ENCODE measurements around the gene C2CD2. TPM values are rescaled to one million over a fixed set of nuclear protein-coding genes. Genes with fewer than 3 reads are reported as not detected.

Gene C2CD2
- total and polyA plus RNA-seq, 8 donors: 18.3 to 24.1 (median 19.6) TPM

- Histone ChIP-seq H3K27ac (peak overlapping the region in 1 of 2 donors; percentile 81), H3K36me3 (no peaks in the 10 kb centered on the region)
- intact Hi-C loops (cut with DNase I): no loop called here
Observed at GRCh38 chr21:41878831-41879189, 75.0 kb downstream of the C2CD2 start.

GRCh38 chr21:41877901-41878830 is 75.7 kb downstream of the C2CD2 start:
- DNase-seq: peak in 2 of 4 donors; percentile 14 to 32
- Histone ChIP-seq H3K9me3 (no peaks in the 10 kb centered on the region), H3K27ac (no peak overlapping the region), H3K4me1 (peaks cover 0 to 11% of the 10 kb centered on the region in 2 donors), H3K36me3 (no peaks in the 10 kb centered on the region), H3K4me3 (peak overlapping the region; percentile 67 to 70), H3K27me3 (no peaks in the 10 kb centered on the region)
- TF ChIP-seq CTCF (IDR thresholded peaks at IDR 0.05): no peak
- intact Hi-C loops (cut with DNase I): no loop called here
- ATAC-seq: peak; percentile 54

More at GRCh38 chr21:41878831-41879189, 75.0 kb downstream of the C2CD2 start:
- Histone ChIP-seq H3K27me3 (no peaks in the 10 kb centered on the region), H3K4me3 (peak overlapping the region in 1 of 2 donors; percentile 67), H3K9me3 (no peaks in the 10 kb centered on the region), H3K4me1 (peaks cover 0 to 11% of the 10 kb centered on the region in 2 donors)
- TF ChIP-seq CTCF (IDR thresholded peaks at IDR 0.05): no peak
- DNase-seq: peak; percentile 75 to 90 (median 85)
- peak; percentile 69 for ATAC-seq

GRCh38 chr21:41876928-41877652 is 76.7 kb downstream of the C2CD2 start:
- Histone ChIP-seq H3K27ac (no peak overlapping the region), H3K4me3 (no peak overlapping the region)
- intact Hi-C loops (cut with DNase I): no loop called here

GRCh38 chr21:41876396-41876795 is 77.4 kb downstream of the C2CD2 start:
- no peak for ATAC-seq
- intact Hi-C loops (cut with DNase I): no loop called here

More at GRCh38 chr21:41876928-41877652, 76.7 kb downstream of the C2CD2 start:
- no peaks in the 10 kb centered on the region for H3K36me3 ChIP-seq
- no peaks in the 10 kb centered on the region for H3K27me3 ChIP-seq
- TF ChIP-seq CTCF (IDR thresholded peaks at IDR 0.05): no peak
- ATAC-seq: no peak
- no peak for DNase-seq
- H3K4me1 ChIP-seq: peaks cover 0 to 11% of the 10 kb centered on the region in 2 donors
- H3K9me3 ChIP-seq: no peaks in the 10 kb centered on the region

More at GRCh38 chr21:41876396-41876795, 77.4 kb downstream of the C2CD2 start:
- DNase-seq: no peak
- Histone ChIP-seq H3K27ac (no peak overlapping the region), H3K4me3 (no peak overlapping the region), H3K36me3 (no peaks in the 10 kb centered on the region), H3K27me3 (no peaks in the 10 kb centered on the region), H3K4me1 (peaks cover 0 to 11% of the 10 kb centered on the region in 2 donors), H3K9me3 (no peaks in the 10 kb centered on the region)
- TF ChIP-seq CTCF (IDR thresholded peaks at IDR 0.05): no peak
